ENCODE measurements around the gene BORCS6.

DNA sequence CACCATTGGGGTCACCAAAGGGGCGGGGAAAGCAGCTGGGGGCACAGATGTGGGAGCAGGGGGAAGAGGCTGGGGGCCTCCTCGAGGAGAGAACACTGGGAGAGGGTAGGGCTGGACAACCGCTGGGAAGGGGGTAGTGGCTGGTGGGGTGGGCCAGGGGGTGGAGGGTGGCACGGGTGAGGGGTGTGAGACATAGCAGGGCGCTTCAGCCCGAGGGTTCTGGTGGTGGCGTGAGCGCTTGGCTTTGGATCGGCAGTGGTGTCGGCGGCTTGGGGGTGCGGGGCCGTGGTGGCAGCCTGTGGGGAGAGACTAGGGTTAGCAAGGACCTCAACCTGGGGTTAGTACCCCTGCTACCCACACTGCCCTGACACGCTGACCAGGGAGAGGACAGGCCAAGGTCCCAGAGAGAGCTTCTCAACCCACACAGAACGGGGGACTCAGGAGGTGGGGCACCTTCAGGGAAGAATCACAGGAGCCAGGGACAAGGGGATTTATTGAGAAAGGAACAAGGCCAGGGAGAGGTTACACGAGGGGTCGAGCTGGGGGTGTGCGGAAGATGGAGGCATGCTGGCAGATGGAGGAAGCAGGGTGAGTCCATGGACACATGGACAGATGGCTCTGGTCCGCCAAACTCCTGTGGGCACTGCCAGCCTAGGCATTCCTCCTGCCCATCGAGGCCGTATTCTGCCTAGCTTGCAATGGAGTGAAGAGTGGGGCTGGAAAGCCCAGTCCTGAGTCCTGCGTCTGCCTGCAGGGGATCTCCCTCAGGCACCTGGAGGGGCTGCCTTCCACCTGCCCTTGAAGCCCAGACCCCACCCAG, 46.2 kb downstream of the BORCS6 start:
- TF ChIP-seq, protein P1, sequence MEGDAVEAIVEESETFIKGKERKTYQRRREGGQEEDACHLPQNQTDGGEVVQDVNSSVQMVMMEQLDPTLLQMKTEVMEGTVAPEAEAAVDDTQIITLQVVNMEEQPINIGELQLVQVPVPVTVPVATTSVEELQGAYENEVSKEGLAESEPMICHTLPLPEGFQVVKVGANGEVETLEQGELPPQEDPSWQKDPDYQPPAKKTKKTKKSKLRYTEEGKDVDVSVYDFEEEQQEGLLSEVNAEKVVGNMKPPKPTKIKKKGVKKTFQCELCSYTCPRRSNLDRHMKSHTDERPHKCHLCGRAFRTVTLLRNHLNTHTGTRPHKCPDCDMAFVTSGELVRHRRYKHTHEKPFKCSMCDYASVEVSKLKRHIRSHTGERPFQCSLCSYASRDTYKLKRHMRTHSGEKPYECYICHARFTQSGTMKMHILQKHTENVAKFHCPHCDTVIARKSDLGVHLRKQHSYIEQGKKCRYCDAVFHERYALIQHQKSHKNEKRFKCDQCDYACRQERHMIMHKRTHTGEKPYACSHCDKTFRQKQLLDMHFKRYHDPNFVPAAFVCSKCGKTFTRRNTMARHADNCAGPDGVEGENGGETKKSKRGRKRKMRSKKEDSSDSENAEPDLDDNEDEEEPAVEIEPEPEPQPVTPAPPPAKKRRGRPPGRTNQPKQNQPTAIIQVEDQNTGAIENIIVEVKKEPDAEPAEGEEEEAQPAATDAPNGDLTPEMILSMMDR (IDR thresholded peaks at IDR 0.05; ENCODE audit: insufficient read depth, low read length) = no peak
- TF ChIP-seq GABPA (IDR thresholded peaks at IDR 0.05; ENCODE audit: low read depth) = no peak
- no peak for TF ChIP-seq POLR2AphosphoS5 (IDR thresholded peaks at IDR 0.05; ENCODE audit: low read depth)
- TF ChIP-seq, protein P2, sequence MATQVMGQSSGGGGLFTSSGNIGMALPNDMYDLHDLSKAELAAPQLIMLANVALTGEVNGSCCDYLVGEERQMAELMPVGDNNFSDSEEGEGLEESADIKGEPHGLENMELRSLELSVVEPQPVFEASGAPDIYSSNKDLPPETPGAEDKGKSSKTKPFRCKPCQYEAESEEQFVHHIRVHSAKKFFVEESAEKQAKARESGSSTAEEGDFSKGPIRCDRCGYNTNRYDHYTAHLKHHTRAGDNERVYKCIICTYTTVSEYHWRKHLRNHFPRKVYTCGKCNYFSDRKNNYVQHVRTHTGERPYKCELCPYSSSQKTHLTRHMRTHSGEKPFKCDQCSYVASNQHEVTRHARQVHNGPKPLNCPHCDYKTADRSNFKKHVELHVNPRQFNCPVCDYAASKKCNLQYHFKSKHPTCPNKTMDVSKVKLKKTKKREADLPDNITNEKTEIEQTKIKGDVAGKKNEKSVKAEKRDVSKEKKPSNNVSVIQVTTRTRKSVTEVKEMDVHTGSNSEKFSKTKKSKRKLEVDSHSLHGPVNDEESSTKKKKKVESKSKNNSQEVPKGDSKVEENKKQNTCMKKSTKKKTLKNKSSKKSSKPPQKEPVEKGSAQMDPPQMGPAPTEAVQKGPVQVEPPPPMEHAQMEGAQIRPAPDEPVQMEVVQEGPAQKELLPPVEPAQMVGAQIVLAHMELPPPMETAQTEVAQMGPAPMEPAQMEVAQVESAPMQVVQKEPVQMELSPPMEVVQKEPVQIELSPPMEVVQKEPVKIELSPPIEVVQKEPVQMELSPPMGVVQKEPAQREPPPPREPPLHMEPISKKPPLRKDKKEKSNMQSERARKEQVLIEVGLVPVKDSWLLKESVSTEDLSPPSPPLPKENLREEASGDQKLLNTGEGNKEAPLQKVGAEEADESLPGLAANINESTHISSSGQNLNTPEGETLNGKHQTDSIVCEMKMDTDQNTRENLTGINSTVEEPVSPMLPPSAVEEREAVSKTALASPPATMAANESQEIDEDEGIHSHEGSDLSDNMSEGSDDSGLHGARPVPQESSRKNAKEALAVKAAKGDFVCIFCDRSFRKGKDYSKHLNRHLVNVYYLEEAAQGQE (IDR thresholded peaks at IDR 0.05; ENCODE audit: insufficient replicate concordance, low read depth) = no peak

Measured in HL-60 (cell line).